PC-9 (cell line): ENCODE measurements around the gene RRM2.

Experiments used
- EZH2 ChIP-seq: fragments of 200-600 bp; sonication (generic); IDR thresholded peaks from 2 replicates; pipeline ENCODE4 v1.8.0; 2017; ENCODE audit warnings: antibody characterized with exemption, low read depth
- TF ChIP-seq, protein P1 (sequence below): fragments of 200-600 bp; sonication (generic); conservative IDR thresholded peaks from 2 replicates; pipeline ENCODE4 v1.6.1; 2017; ENCODE audit warnings: mixed run types, antibody characterized with exemption, mild to moderate bottlenecking, moderate library complexity

DNA sequence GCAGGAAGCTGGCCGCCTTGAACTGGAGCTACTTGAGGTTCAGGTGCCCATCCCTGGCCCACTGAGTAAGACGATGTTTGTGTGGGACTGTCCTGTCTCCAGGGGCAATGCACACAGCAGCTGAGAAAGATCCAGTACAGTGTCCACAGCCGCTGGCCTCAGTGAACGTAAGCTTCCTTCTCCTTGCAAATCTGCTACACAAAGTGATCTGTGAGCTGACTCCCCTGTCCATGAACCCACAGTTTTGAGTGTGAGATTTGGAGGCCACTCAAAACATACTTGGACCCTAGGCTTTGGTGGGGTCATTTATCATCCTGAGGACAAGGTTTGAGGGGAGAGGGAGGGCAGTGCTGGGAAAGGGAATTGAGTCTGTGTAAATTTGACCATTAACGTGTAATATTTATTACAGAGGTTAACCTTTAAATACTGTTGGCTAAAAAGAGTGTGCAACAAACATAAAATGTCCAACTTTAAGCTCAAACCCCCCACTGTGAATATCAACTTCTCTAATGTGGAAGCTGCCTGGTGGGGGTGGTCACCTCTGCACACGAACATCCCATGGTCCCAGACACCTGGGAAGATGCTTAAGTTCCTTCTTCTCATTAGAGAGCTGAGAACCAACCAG, 37.4 kb upstream of the RRM2 start:
- TF ChIP-seq, protein P1, sequence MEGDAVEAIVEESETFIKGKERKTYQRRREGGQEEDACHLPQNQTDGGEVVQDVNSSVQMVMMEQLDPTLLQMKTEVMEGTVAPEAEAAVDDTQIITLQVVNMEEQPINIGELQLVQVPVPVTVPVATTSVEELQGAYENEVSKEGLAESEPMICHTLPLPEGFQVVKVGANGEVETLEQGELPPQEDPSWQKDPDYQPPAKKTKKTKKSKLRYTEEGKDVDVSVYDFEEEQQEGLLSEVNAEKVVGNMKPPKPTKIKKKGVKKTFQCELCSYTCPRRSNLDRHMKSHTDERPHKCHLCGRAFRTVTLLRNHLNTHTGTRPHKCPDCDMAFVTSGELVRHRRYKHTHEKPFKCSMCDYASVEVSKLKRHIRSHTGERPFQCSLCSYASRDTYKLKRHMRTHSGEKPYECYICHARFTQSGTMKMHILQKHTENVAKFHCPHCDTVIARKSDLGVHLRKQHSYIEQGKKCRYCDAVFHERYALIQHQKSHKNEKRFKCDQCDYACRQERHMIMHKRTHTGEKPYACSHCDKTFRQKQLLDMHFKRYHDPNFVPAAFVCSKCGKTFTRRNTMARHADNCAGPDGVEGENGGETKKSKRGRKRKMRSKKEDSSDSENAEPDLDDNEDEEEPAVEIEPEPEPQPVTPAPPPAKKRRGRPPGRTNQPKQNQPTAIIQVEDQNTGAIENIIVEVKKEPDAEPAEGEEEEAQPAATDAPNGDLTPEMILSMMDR: no peak
- no peak for TF ChIP-seq EZH2
